Fibroblast of lung (primary cell): ENCODE measurements around the gene HSPG2. TPM values are rescaled to one million over a fixed set of nuclear protein-coding genes. Genes with fewer than 3 reads are reported as not detected.
"Not testable (repeated sequence)": the region's sequence is repeated elsewhere in the genome, so short reads cannot be mapped to it uniquely, and the experiment has no call there.

Experiments used
- DNase-seq, 2 donors: peaks; one replicate each; pipeline versions ENCODE4 v3.0.0 to v3.0.0-alpha.2; 2010; ENCODE audit warnings: low read depth in 2 of 2
- H2AFZ ChIP-seq: 2 replicates; pipeline ENCODE4 v1.5.1; 2012; ENCODE audit warnings: low read length, control low read depth, inconsistent platforms
- H3K27ac ChIP-seq: 2 replicates; pipeline ENCODE4 v1.5.1; 2011; ENCODE audit warnings: low read length, control low read depth; ENCODE audit not compliant: insufficient read depth
- H3K27me3 ChIP-seq: 2 replicates; pipeline ENCODE4 v1.5.1; 2011; ENCODE audit warnings: mild to moderate bottlenecking, low read length; ENCODE audit not compliant: control insufficient read depth, insufficient read depth
- H3K36me3 ChIP-seq: 2 replicates; pipeline ENCODE4 v1.5.1; 2011; ENCODE audit warnings: low read length; ENCODE audit not compliant: control insufficient read depth, insufficient read depth
- H3K4me1 ChIP-seq: 2 replicates; pipeline ENCODE4 v1.5.1; 2011; ENCODE audit warnings: low read length; ENCODE audit not compliant: control insufficient read depth, insufficient read depth; ENCODE audit errors: extremely low read depth
- H3K4me2 ChIP-seq: 2 replicates; pipeline ENCODE4 v1.5.1; 2011; ENCODE audit warnings: low read length, control low read depth; ENCODE audit not compliant: insufficient read depth; ENCODE audit errors: extremely low read depth
- H3K4me3 ChIP-seq, 4 experiments: fragments of 200-600 bp in 1 of 4; sonication (generic) in 1 of 4; replicated peaks in 1 of 4; 2 replicates each; pipeline ENCODE4 v1.5.1; 2011 to 2016; ENCODE audit warnings: low read length in 4 of 4, low read depth in 3 of 4, mild to moderate bottlenecking in 3 of 4, control low read depth in 2 of 4, inconsistent platforms in 1 of 4, mixed read lengths in 1 of 4; ENCODE audit not compliant: insufficient read depth in 1 of 4; ENCODE audit errors: control extremely low read depth in 1 of 4
- H3K79me2 ChIP-seq: 2 replicates; pipeline ENCODE4 v1.5.1; 2012; ENCODE audit warnings: mild to moderate bottlenecking, low read length, inconsistent platforms; ENCODE audit not compliant: control insufficient read depth, insufficient read depth
- H3K9ac ChIP-seq: 2 replicates; pipeline ENCODE4 v1.5.1; 2011; ENCODE audit warnings: mild to moderate bottlenecking, low read length, control low read depth; ENCODE audit not compliant: insufficient read depth
- H3K9me3 ChIP-seq: 2 replicates; pipeline ENCODE4 v1.5.1; 2012; ENCODE audit warnings: low read depth, low read length; ENCODE audit not compliant: control insufficient read depth, insufficient read depth
- H4K20me1 ChIP-seq: 2 replicates; pipeline ENCODE4 v1.5.1; 2011; ENCODE audit warnings: low read length; ENCODE audit not compliant: control insufficient read depth, insufficient read depth; ENCODE audit errors: extremely low read depth
- CTCF ChIP-seq, 2 donors: IDR thresholded peaks in 1 of 2; conservative IDR thresholded peaks in 1 of 2; 1 replicate in 1 of 2; 2 replicates in 1 of 2; pipeline ENCODE4 v1.5.1; 2011 to 2012; ENCODE audit warnings: low read length in 2 of 2, control low read depth in 1 of 2, inconsistent platforms in 1 of 2, low read depth in 1 of 2, mild to moderate bottlenecking in 1 of 2
- EZH2 ChIP-seq: IDR thresholded peaks from 2 replicates; pipeline ENCODE4 v1.5.1; 2012; ENCODE audit warnings: low read length, control low read depth, mild to moderate bottlenecking; ENCODE audit errors: missing control alignments
- polyA plus RNA-seq, 2 donors: library from polyadenylated mRNA; depleted of rRNA in 1 of 2; stranded (reverse) in 1 of 2; unstranded in 1 of 2; fragments of >200 nt; gene quantifications; 2 replicates each; pipeline ENCODE4 v1.2.1, GENCODE V29; 2011 to 2012; ENCODE audit warnings: missing spikeins in 1 of 2
- total RNA-seq: library from RNA; depleted of rRNA; stranded (reverse); fragments of >200 nt; gene quantifications from 2 replicates; pipeline ENCODE4 v1.2.1, GENCODE V29; 2014

The HSPG2 gene
- total and polyA plus RNA-seq, 2 donors (not counting 1 experiment from before 2014, with no cell fraction given) = 40.7 to 88.4 TPM

DNA sequence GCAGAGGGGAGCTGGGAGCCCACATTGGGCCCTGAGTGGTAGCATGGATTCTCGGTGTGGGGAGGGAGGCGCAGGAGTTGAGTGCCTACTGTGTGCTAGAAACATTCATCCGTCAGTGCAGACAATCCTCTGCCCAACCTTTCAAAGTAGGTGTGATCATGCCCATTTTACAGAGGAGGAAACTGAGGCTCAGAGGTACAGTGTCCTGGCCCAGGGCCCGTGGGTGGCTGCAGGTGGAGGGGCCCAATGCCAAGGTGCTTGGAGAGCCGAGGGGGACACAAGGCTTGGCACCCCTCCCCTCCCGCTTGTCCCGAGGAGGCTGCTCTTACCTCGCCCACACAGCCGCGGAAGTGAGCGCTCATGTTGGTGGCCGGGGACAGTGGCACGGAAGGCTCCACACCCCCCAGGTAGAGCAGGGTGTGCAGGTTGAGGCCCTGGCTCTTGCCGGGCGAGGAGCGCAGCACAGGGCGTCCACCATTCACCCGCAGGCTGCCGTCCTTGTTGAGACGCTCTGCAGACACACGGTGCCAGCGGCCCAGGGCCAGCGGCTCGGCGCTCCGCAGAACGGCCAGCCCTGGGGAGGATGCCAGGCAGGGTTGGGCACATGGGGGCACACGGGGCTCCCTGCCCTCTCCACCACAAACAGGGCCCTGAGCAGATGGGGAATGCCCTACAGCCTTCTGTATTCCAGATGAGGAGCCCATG is 108.5 kb downstream of the HSPG2 start:
- H3K4me2 ChIP-seq = no peak overlapping the region
- H4K20me1 ChIP-seq = no peaks in the 10 kb centered on the region
- no peaks in the 10 kb centered on the region for H3K9me3 ChIP-seq
- no peak overlapping the region for H3K4me3 ChIP-seq
- TF ChIP-seq EZH2 = no peak
- TF ChIP-seq CTCF (conservative IDR thresholded peaks at IDR 0.05 in 1 of 2, IDR thresholded peaks at IDR 0.05 in 1 of 2; ENCODE audit: low read depth in 1 of 2, low read length in 2 of 2) = no peak
- no peak overlapping the region for H3K27ac ChIP-seq
- no peaks in the 10 kb centered on the region for H3K4me1 ChIP-seq
- no peak overlapping the region for H2AFZ ChIP-seq
- no peak for DNase-seq
- no peak overlapping the region for H3K9ac ChIP-seq
- peaks cover 49% of the 10 kb centered on the region for H3K36me3 ChIP-seq
- no peaks in the 10 kb centered on the region for H3K79me2 ChIP-seq
- no peaks in the 10 kb centered on the region for H3K27me3 ChIP-seq

- H3K36me3 ChIP-seq = peaks cover 44% of the 10 kb centered on the region
- no peak overlapping the region for H3K4me2 ChIP-seq
- H2AFZ ChIP-seq = no peak overlapping the region
- H3K4me1 ChIP-seq = no peaks in the 10 kb centered on the region
- H3K79me2 ChIP-seq = no peaks in the 10 kb centered on the region
- no peak for TF ChIP-seq CTCF (conservative IDR thresholded peaks at IDR 0.05 in 1 of 2, IDR thresholded peaks at IDR 0.05 in 1 of 2; ENCODE audit: low read depth in 1 of 2, low read length in 2 of 2)
- no peak for TF ChIP-seq EZH2
- H3K27ac ChIP-seq = no peak overlapping the region
- H3K9ac ChIP-seq = no peak overlapping the region
- H3K9me3 ChIP-seq = no peaks in the 10 kb centered on the region
- DNase-seq = no peak
- H3K4me3 ChIP-seq = no peak overlapping the region
- no peaks in the 10 kb centered on the region for H3K27me3 ChIP-seq
- no peaks in the 10 kb centered on the region for H4K20me1 ChIP-seq
Measured at GRCh38 chr1:21828075-21828474, 109.0 kb downstream of the HSPG2 start.

- Histone ChIP-seq H4K20me1 (no peaks in the 10 kb centered on the region), H3K9me3 (no peaks in the 10 kb centered on the region), H3K4me1 (no peaks in the 10 kb centered on the region), H3K27me3 (no peaks in the 10 kb centered on the region), H3K79me2 (no peaks in the 10 kb centered on the region), H3K4me3 (no peak overlapping the region), H3K9ac (no peak overlapping the region), H3K4me2 (no peak overlapping the region), H2AFZ (no peak overlapping the region), H3K27ac (no peak overlapping the region), H3K36me3 (peaks cover 47% of the 10 kb centered on the region)
- DNase-seq = no peak
- no peak for TF ChIP-seq CTCF (conservative IDR thresholded peaks at IDR 0.05 in 1 of 2, IDR thresholded peaks at IDR 0.05 in 1 of 2; ENCODE audit: low read depth in 1 of 2, low read length in 2 of 2)
- no peak for TF ChIP-seq EZH2
Measured at GRCh38 chr1:21827141-21827679, 109.9 kb downstream of the HSPG2 start.

DNA sequence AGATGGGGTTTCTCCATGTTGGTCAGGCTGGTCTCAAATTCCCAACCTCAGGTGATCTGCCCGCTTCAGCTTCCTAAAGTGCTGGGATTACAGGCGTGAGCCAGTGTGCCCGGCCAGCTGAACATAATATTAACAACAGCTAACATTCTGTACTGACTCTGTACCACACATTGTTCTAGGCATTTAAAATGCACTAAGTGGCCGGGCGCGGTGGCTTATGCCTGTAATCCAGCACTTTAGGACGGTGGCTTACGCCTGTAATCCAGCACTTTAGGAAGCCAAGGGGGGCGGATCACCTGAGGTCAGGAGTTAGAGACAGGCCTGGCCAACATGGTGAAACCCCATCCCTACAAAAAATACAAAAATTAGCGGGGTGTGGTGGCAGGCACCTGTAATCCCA is 110.4 kb downstream of the HSPG2 start:
- H3K9ac ChIP-seq, H3K4me2 ChIP-seq, H3K4me3 ChIP-seq, H3K27ac ChIP-seq, H3K9me3 ChIP-seq, H3K79me2 ChIP-seq, H3K27me3 ChIP-seq, H4K20me1 ChIP-seq, DNase-seq, H3K4me1 ChIP-seq, H2AFZ ChIP-seq: not testable (repeated sequence)
- peaks cover 49% of the 10 kb centered on the region for H3K36me3 ChIP-seq
